Body of pancreas (tissue), 4 donors: ENCODE measurements around the gene DNAH3. TPM values are rescaled to one million over a fixed set of nuclear protein-coding genes. Genes with fewer than 3 reads are reported as not detected.
"Not testable (repeated sequence)": the region's sequence is repeated elsewhere in the genome, so short reads cannot be mapped to it uniquely, and the experiment has no call there.

Experiments used
- ATAC-seq: fragments of 150-250 bp; one replicate; pipeline ENCODE4 v1.9.1; 2016
- DNase-seq, 4 donors: peaks; one replicate each; pipeline ENCODE4 v3.0.0-alpha.2; 2019
- H3K27ac ChIP-seq, 4 donors: fragments of 200-600 bp; sonication (generic); 1 replicate in 3 of 4; 2 replicates in 1 of 4; pipeline versions ENCODE4 v1.5.1 to v1.6.1; 2016 to 2019; ENCODE audit warnings: mild to moderate bottlenecking in 1 of 4, mixed read lengths in 1 of 4, moderate library complexity in 1 of 4
- H3K27me3 ChIP-seq, 2 donors: fragments of 200-600 bp; sonication (generic); one replicate each; pipeline ENCODE4 v1.6.0; 2016; ENCODE audit warnings: mild to moderate bottlenecking in 1 of 2
- H3K36me3 ChIP-seq, 2 donors: fragments of 200-600 bp; sonication (generic); replicated peaks in 1 of 2; 2 replicates each; pipeline ENCODE4 v1.5.1; 2016; ENCODE audit warnings: low read depth in 2 of 2; ENCODE audit not compliant: insufficient read depth in 1 of 2
- H3K4me1 ChIP-seq: fragments of 200-600 bp; sonication (generic); one replicate; pipeline ENCODE4 v1.6.0; 2016
- H3K4me3 ChIP-seq, 2 donors: fragments of 200-600 bp; sonication (generic); 1 replicate in 1 of 2; 2 replicates in 1 of 2; pipeline ENCODE4 v1.5.1; 2016 to 2019
- H3K9me3 ChIP-seq, 3 donors: fragments of 200-600 bp; sonication (generic); 1 replicate in 2 of 3; 2 replicates in 1 of 3; pipeline ENCODE4 v1.5.1; 2016
- POLR2A ChIP-seq, 3 donors: fragments of 450-650 bp; IDR thresholded peaks; one replicate each; pipeline ENCODE4 v1.6.1; 2016; ENCODE audit warnings: antibody characterized with exemption in 3 of 3, mild to moderate bottlenecking in 2 of 3
- WGBS, 2 donors: methylation state at CpG; one replicate each; pipeline ENCODE4 v1.1.5; 2017; 5-methylcytosine and 5-hydroxymethylcytosine counted together
- intact Hi-C: fragments of 100-400 bp; cut with DNase I; formaldehyde crosslinking; loops from one replicate; pipeline ENCODE4 v1.15.1; 2023
- total RNA-seq, 2 donors: library from RNA; depleted of rRNA; stranded (reverse); fragments of >200 nt; gene quantifications; one replicate each; pipeline ENCODE4 v1.1.0, GENCODE V29; 2016
- TF ChIP-seq, protein P1 (sequence below), 7 experiments: fragments of 450-650 bp in 4 of 7; fragments of 200-600 bp in 3 of 7; sonication (generic) in 3 of 7; IDR thresholded peaks; one replicate each; pipeline ENCODE4 v1.5.1; 2016 to 2019; ENCODE audit warnings: antibody characterized with exemption in 7 of 7

Gene DNAH3, protein sequence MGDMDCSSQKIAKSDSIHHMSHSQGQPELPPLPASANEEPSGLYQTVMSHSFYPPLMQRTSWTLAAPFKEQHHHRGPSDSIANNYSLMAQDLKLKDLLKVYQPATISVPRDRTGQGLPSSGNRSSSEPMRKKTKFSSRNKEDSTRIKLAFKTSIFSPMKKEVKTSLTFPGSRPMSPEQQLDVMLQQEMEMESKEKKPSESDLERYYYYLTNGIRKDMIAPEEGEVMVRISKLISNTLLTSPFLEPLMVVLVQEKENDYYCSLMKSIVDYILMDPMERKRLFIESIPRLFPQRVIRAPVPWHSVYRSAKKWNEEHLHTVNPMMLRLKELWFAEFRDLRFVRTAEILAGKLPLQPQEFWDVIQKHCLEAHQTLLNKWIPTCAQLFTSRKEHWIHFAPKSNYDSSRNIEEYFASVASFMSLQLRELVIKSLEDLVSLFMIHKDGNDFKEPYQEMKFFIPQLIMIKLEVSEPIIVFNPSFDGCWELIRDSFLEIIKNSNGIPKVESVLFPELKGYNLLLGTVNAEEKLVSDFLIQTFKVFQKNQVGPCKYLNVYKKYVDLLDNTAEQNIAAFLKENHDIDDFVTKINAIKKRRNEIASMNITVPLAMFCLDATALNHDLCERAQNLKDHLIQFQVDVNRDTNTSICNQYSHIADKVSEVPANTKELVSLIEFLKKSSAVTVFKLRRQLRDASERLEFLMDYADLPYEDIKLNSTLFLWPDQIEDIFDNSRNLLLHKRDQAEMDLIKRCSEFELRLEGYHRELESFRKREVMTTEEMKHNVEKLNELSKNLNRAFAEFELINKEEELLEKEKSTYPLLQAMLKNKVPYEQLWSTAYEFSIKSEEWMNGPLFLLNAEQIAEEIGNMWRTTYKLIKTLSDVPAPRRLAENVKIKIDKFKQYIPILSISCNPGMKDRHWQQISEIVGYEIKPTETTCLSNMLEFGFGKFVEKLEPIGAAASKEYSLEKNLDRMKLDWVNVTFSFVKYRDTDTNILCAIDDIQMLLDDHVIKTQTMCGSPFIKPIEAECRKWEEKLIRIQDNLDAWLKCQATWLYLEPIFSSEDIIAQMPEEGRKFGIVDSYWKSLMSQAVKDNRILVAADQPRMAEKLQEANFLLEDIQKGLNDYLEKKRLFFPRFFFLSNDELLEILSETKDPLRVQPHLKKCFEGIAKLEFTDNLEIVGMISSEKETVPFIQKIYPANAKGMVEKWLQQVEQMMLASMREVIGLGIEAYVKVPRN (N-terminal part only)
- not detected for total RNA-seq

DNA sequence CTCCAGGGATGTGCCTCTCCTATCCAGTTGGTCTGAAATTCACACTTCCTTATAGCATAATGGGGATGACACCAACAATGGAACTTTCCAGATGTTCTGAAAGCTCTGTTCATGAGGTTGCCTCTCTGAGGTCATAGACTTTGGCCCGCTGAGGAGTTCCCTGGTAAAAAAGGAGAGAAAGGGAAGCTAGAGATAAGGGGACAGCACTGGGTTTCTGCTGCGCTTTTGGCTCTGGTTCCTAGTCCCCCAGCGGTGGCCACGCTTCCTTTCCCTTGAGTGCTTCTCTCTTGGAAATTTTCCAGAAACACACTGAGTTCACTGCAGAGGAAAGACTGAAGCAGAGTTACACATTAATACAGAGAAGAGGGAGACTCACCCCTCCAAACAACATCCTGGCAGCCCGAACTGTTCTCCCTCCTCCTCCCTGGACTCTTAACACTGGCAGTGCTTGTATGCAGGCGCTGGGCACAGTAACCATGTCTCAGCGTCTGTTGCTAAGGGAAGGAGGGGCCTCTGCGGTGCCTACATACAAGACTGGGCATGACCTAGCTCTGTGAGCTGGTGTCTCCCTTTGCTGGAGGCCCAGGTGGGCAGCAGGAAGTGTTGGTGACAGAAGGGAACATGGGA, at the start of gene DNAH3:
Gene DNAH3, minus strand, starts transcription at position 472 of the 627 bp plus-strand sequence. CDS start 527 bp downstream, outside the sequence.
- H3K27me3 ChIP-seq: no peaks in the 10 kb centered on the region
- no peaks in the 10 kb centered on the region for H3K9me3 ChIP-seq
- H3K27ac ChIP-seq: peak within 1 kb of the TSS in 3 of 4 donors; percentile 12 to 37 (median 12)
- no peaks in the 10 kb centered on the region for H3K36me3 ChIP-seq
- intact Hi-C loops: no loop called here
- peak; percentile 22 to 51 (median 40) for DNase-seq
- ATAC-seq: peak; percentile 76
- no peak within 1 kb of the TSS for H3K4me3 ChIP-seq
- TF ChIP-seq, protein P1, sequence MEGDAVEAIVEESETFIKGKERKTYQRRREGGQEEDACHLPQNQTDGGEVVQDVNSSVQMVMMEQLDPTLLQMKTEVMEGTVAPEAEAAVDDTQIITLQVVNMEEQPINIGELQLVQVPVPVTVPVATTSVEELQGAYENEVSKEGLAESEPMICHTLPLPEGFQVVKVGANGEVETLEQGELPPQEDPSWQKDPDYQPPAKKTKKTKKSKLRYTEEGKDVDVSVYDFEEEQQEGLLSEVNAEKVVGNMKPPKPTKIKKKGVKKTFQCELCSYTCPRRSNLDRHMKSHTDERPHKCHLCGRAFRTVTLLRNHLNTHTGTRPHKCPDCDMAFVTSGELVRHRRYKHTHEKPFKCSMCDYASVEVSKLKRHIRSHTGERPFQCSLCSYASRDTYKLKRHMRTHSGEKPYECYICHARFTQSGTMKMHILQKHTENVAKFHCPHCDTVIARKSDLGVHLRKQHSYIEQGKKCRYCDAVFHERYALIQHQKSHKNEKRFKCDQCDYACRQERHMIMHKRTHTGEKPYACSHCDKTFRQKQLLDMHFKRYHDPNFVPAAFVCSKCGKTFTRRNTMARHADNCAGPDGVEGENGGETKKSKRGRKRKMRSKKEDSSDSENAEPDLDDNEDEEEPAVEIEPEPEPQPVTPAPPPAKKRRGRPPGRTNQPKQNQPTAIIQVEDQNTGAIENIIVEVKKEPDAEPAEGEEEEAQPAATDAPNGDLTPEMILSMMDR (IDR thresholded peaks at IDR 0.05): no peak
- no peak for TF ChIP-seq POLR2A (IDR thresholded peaks at IDR 0.05)
- WGBS, 2 donors: 11 to 15% methylated on average over 8 of the region's 8 CpGs
- peaks cover 9% of the 10 kb centered on the region for H3K4me1 ChIP-seq

DNA sequence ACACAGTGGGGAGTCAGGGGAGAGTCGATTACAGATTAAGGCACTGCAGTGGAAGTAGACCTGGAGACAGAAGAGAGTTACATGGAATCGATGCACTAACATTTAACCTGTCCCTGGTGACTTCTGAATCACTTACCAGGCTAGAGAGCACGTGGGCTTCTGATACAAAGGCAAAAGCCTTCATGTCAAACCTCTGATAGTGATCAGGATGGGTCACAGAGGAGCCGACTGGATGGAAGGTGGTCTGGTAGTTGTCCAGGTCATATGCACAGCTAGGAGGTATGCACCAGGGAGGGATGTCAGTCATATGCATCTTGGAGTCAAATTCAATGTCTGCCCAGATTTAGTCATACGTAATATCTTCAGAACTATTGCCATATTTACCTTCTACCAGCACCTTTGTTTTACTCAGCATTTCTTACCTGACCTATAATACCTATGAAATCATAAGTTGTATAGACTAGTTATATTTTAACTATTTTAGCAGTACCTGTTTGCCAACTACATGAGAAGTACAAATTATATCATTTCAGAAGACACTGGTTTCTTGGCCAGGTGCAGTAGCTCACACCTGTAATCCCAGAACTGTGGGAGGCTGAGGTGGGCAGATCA, 49.1 kb upstream of the DNAH3 start:
- H3K27me3 ChIP-seq: no peaks in the 10 kb centered on the region
- ATAC-seq (no peak), DNase-seq (no peak)
- H3K27ac ChIP-seq: no peak overlapping the region
- 62 to 67% methylated on average over 5 of the region's 5 CpGs for WGBS, 2 donors
- intact Hi-C loops: no loop called here
- no peaks in the 10 kb centered on the region for H3K9me3 ChIP-seq
- no peaks in the 10 kb centered on the region for H3K4me1 ChIP-seq
- H3K36me3 ChIP-seq: no peaks in the 10 kb centered on the region
- no peak overlapping the region for H3K4me3 ChIP-seq
- TF ChIP-seq, protein P1 (IDR thresholded peaks at IDR 0.05): no peak
- no peak for TF ChIP-seq POLR2A (IDR thresholded peaks at IDR 0.05)

DNA sequence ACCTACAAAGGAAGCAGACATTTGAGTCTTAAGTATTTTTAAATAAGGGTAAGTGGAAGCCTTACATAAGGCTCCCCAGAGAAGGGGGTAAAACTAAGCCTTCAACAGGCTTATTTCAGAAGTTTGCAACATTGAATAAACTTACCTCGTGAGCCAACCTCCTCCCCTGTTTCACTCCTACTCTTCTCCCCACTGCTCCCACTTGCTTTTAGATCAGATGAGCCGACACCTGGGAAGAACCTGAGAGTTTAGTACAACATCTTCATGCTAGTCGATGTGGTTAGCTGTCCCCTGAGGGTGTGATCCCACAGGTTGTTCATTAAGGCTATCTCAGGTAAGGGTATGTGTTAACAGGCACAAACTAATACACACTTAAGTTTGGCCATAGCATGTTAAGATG, 47.0 kb upstream of the DNAH3 start:
- ATAC-seq (no peak), DNase-seq (no peak)
- Histone ChIP-seq H3K9me3 (no peaks in the 10 kb centered on the region), H3K27me3 (no peaks in the 10 kb centered on the region), H3K27ac (no peak overlapping the region), H3K36me3 (no peaks in the 10 kb centered on the region), H3K4me1 (no peaks in the 10 kb centered on the region), H3K4me3 (no peak overlapping the region)
- intact Hi-C loops: no loop called here
- WGBS, 2 donors: 59 to 75% methylated on average over 3 of the region's 3 CpGs
- no peak for TF ChIP-seq POLR2A (IDR thresholded peaks at IDR 0.05)
- TF ChIP-seq, protein P1 (IDR thresholded peaks at IDR 0.05): no peak

DNA sequence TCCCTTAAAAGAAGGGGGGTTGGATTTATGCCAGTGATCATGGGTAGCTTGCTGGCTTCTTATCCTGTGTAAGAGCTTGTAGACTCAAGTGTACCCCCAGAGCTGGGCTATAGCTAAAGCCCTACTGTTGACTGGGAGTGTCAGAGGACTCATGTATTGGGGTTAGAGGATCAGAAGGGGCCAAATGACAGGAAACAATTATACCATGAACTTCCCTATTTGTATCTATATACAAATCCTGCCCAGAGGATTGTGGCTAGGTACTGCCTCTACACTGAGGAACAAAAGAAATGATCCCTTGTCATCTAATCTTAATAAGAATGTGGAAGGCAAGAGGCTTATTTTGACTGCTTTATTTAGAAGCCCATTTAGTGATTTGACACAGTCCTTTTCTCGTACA, 46.5 kb upstream of the DNAH3 start:
- ATAC-seq (no peak), DNase-seq (no peak)
- Histone ChIP-seq H3K27ac (no peak overlapping the region), H3K4me1 (no peaks in the 10 kb centered on the region), H3K9me3 (no peaks in the 10 kb centered on the region), H3K4me3 (no peak overlapping the region), H3K36me3 (no peaks in the 10 kb centered on the region), H3K27me3 (no peaks in the 10 kb centered on the region)
- 67 to 85% methylated on average over 1 of the region's 1 CpG for WGBS, 2 donors
- TF ChIP-seq, protein P1 (IDR thresholded peaks at IDR 0.05): no peak
- no peak for TF ChIP-seq POLR2A (IDR thresholded peaks at IDR 0.05)
- intact Hi-C loops: no loop called here

DNA sequence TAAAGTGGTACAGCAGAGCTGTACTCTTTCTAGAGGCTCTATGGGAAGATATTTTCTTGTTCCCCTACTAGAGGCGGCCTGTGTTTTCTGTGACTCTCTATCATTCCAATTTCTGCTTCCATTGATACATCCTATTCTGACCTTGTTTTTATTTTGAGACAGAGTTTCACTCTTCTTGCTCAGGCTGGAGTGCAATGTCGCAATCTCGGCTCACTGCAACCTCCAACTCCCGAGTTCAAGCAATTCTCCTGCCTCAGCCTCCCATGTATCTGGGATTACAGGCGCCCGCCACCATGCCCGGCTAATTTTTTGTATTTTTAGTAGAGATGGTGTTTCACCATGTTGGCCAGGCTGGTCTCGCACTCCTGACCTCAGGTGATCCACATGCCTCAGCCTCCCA, 44.7 kb upstream of the DNAH3 start:
- H3K4me1 ChIP-seq, H3K36me3 ChIP-seq, intact Hi-C loops, H3K4me3 ChIP-seq, H3K27ac ChIP-seq, DNase-seq, H3K9me3 ChIP-seq, H3K27me3 ChIP-seq, ATAC-seq: not testable (repeated sequence)
- 75 to 80% methylated on average over 8 of the region's 8 CpGs for WGBS, 2 donors
